Endometrium (tissue), 2 donors: ENCODE results near the gene PTPRD.

Source experiments
- FAIRE-seq: peaks from 2 replicates; lab custom pipeline; 2012; peaks lifted over from hg19 to GRCh38; lab: Jason Lieb, UNC
- donor health status: control.
- donor health status: control.

PTPRD gene

DNA sequence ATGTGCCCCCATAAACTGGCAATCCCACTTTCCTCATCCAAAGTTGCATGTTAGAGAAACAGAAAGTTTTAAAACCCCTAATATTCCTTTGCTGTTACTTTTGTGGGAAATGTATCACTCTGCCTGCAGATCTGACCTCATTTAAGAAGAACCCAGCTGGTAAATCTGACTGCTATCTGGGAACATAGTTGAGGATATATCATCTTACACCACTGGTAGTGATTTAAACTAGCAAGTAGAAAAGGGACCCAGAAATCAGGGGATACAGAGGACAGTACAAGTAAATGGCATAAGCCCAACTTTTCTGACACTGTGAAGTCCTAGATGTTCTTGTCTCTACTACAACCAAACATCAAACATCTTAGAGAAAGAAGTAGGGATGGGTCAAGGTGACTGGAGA is 1752.7 kb downstream of the PTPRD start:
- FAIRE-seq: no peak

DNA sequence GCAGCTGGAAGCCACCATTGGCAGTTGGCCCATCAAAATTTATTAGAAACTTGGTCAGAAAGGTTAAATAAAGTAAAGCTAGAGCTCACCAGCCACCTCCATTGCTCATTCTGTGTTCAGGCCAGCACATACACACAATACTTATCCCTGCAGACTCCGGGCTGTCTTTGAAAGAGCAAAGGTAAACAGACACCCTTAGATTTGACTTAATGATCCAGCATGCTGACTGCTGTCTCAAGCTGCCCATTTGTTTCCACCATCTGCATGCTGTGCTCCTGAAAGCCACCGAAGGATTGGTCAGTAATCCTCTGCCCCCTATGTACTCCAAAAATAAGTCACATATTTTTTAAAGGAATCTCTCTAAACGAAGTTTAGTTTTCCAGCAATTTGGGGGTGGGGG is 1753.4 kb downstream of the PTPRD start:
- FAIRE-seq: no peak

DNA sequence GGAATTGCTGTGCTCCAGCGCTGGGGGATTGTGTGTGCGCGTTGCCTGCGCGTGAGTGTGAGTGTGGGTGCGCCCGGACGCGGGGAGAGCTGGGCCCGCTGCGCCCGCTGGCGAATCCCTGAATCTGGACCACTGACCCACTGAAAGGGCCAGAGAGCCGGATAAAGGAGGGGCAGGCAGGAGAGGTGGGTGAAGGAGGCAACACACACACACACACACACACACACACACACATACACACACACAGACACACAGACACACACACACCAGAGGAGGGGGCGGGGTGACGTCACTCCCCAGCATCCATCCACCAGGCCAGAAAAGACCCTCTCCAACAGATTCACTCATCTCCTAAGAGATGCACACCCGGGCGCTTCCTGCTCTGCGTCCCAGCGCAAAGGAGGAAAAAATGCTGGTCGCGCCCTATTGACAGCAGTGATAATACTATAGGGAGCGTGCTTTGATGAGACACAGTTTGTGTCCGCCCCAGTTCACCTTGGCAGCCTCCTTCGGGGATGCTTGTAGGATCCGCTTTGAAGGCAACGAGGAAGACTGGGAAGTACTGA is 1754.1 kb downstream of the PTPRD start:
- no peak for FAIRE-seq

DNA sequence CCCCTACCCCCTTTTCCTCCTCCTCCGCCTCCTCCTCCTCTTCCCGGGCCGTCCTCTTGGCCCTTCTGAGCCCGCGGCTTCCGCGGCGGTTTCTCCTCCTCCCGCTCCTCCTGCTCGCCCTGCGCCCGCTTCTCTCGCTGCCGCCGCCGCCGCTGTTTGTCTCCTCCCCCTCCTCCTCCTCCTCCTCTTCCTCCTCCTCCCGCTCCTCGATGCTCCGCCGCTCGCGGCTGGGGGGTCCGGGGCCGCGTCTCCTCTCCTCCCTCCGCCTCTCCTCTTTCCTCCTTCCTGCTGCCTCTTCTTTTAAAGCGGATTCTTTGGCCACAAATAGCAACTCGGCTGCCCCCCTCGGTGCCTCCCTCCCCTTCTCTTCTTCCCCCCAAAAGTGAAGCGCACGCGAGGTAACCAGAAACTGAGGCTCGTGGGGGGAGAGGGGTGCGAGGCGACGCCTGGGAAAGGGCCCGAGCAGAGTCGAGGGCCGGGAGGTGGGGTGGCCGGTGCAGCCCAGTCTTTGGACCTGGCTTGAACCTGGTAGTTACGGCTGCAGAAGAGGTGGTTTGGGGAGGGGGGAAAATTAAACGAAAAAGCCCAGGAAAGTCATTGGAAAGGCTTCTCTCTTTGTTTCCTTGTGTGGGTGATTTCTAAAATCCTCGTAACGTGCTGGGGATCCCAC is 1754.7 kb downstream of the PTPRD start:
- FAIRE-seq: no peak

DNA sequence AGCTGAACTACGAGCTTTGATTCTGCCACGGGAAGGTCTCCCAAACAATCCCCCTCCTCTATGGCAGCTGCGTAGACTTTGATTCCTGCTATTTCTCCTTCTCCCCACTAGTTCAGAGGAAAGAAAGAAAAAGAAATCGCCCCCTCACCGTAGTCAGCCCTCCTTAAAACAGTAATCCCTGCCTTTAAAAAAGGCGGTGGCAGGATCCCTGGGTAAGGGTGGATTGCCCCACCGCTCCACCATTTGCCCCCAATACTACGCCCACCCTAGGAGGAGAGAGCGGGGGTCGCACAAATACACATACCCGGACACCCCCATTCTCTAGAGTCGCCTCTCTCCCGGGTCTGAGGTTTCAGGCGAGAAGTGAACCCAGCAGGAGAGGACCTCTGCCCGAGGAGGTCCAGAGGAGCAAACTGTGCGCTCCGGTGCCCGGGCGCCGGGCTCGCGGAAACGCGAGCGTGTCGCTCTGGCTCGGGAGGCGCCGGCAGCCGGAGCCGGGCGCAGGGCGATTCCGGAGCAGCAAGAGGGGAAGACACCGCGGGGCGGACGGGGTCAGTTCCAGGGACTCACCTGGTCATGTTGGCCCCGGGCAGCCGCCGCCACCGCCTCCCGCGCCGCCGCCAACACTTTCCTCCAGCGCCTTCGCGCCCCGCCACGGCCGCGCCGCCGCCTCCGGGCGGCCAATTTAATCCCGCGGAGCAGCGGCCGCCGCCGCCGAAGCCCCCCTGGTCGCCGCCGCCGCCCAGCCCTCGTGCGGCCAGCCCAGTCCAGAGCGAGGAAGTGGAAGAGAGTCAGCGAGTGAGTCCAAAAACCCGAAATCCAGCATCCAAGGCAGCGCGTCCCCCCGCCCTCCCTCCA is 1755.5 kb downstream of the PTPRD start:
- FAIRE-seq: no peak

DNA sequence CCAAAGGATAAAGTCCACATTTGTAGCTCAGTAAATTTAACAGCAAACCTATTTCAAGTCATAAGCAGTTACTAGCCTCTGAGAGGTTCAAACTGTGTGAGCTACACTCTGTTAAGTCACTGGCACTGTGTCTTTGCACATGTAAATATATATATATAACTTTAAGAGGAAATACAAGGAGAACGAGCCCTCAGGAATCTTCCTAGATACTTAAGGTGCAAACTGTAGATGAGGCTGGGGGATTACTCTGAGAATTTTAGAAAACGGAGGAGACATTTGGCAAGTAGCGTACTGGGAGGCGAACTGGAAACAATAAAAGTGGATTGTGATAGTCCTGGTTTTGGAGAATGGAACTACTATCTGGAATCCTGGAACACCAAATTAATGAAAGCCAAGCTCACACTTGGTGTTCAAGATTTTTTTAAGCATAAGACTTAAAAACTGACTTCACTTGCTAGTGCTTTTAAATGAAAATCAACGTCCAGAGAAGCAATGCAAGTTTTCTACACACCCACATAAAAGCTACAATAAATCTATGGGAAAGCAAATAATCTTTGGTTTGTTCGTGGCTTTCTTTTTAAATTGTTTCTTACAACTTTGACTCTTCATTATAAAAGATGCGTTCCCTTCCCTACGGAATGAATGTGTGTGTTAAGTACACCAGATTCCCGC is 1756.3 kb downstream of the PTPRD start:
- FAIRE-seq: no peak

DNA sequence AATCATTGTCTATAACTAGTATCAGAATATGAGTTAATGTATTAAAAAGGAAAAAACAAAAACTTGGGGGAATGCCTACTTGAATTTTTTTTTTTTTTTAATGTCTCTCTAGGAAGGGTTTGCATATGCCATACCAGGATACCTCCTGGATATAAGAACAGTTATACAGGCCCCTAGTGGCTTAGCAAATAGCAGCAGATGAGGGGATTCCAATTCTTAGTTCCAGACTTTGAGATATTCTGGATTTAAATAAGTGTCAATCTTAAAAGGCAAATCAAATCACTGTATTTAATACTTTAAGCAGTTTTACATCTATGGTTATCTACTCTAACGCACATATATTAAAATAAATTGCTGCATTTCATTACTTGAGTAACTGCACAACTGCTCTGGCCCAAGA is 1757.8 kb downstream of the PTPRD start:
- peak; percentile 8 for FAIRE-seq

DNA sequence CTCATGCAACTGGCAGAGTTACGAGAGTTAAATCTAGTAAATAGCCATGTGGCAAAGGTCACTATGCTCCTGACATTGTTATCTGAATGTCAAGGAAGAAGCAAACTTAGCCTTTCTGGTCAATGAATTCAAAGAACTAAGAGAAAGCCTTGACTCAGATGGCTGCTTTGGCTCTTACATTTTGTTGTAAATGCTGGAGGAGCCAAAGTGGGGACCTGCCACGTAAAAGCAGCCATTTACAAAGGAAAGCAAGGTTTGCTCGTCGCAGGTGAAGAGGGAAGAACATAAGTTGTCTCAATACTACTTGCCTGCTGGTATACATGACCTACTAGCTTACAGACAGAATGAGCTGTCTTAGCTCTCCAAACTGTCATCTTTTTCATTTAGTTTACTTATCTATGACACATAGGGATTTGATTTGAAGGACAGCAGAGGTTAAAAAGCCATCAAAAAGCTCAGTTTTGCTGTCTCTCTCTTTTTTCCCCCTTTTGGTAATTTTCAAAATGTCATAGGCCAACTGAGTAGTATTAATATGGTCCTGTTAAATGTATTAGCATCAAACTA is 1760.4 kb downstream of the PTPRD start:
- FAIRE-seq: no peak

DNA sequence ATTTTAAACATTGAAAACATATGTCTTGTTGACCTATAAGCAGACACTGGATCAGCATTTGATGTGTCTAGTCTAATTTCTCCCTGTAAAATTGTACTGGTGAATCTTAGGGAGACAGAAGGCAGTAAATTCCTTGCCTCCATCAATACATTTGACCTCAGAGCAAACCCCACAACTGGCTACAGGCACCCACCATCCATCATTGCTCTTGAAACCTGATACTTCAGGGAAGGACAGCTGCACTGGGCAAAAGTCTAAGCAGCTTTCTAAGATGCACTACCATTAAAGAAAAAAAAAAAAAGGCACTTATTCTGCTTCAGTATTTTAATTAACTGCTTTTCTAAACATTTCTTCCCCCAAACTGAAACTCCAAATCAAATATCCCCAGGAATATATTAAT is 1761.9 kb downstream of the PTPRD start:
- no peak for FAIRE-seq

DNA sequence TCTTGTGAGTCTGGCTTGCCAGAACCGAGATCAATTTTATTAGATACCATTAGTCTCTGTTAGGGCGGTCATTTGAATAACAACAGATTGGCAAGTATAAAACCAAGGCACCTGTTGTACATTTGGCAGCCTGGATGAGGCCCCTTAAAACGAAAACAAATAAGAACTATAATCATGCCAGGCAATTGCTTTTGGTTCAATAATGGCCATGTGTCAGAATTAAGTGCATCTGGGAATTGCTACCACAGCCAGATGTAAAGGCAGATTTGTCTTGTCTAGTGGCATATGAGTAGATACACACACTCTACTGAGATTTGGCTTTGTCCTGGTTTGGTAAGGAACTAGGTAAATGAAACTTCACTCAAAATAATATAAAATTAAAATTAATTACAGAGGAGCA is 1767.0 kb downstream of the PTPRD start:
- FAIRE-seq: no peak

DNA sequence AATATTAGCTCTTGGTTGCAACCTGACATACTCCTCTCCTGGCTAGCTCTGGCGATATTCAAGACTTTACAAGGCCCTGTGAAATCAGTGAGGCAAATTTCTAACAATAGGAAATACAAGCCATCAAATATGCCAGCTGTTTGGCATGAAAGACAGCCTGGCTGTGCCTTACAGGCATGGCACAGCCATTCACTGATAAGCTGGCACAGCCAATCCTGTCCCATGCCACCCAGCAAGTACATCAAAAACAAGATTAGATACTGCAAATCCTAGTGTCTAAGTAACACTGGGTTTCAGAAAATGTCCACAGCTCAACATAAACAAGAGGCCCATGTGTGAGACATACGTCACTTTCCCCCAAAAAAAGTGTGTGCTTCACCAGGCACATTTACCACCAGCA is 1767.4 kb downstream of the PTPRD start:
- no peak for FAIRE-seq

DNA sequence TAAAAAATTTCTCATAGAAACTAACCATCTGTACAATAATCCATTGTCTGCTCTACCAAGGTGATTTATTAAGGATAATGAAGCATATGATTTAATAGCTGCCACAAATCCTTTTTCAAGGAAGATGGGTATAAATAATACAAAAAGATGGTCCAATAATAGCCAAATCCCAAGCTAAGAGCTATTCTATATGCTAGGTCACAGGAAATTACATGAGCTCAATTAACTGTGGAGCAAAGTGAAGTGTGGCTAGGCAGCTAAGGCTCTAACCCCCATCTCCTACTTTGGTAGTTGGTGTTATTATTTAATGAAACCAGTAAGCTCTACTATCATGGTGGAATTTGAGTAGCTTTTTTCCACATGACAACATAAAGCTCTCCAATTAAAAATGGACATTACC is 1768.3 kb downstream of the PTPRD start:
- FAIRE-seq: no peak

DNA sequence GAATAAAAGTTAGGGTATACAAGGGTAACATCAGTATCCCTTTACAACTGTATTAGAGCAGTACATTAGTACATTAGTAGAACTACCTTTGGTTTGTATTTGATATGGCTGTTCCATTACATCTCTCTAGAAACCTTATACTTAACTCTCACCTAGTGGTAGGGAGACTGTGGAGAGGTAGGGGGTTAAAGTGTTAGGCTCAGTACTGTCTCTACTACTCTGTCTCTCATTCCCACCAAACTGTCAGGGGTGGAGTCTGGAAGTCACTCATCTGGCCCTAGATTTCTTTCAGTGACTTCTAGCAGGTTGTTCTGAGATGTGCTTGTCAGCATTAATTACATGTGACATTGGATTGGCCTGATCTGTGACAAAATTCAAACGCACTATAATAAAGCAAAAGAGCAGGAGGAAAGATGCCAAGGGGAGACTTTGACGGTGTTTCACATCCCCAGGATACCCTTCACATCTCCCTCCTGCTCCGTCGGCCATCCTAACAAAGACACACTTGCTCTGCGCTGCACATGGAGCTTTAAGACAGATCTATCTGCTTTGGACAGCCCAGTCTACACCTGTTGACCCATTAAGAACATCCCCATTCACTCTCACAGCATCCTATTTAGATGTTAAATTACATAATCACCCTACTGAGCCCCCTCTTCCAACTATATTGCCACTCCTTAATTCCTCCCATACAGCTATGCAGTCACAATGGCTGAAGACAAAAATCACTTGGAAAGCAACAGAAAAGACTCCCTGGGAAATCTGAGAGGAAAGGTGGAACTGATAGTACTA is 1770.2 kb downstream of the PTPRD start:
- no peak for FAIRE-seq

DNA sequence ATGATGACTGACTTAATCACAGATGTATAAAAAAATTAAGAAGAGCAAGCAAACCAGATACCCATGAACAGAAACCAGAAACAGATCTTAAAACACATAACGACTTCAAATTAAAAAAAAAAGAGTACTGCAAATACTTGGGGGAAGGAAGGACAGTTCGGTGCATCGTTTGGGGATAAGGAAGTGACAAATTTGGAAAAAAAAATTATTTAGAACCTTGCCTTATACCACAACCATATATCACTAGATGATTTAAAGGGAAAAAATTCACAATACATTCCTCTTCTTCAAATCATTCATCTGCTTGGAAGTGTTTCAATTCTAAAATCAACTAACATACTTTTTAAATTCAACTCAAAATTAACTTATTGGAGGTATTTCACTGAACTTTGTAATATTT is 1774.7 kb downstream of the PTPRD start:
- FAIRE-seq: no peak

DNA sequence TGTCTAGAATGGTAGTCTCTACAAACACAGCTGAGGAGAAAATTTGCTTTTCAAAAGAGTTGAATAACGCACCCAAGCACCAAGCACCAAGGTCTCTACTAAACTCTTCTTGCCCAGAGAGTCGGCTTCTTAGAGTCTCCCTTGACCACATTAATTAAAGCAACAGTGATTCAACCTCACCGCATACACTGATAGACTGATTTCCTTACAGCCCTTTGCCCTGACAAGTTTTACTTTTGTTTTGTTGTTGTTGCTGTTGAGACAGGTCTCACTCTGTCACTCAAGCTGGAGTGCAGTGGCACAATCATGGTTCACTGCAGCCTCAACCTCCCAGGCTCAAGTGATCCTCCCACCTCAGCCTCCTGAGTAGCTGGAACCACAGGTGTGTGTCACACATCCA is 1777.5 kb downstream of the PTPRD start:
- no peak for FAIRE-seq

DNA sequence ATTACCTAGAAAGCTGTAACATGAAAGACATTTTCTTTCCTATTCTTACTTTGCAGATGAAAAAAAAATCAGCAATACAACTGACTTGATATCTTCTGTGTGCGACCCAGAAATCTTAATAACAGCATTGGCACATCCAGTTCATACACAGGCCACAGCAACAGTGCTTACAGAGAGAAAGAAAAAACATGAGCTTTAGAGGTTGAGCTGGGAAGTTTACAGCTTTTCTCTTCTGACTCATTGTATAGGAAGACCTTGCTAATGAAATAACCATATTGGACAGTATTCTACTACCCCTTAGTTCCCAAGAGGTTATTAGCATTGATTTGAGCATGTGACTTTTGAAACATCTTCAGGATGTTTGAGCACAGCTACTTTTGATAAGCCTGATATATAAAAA is 1779.8 kb downstream of the PTPRD start:
- FAIRE-seq: no peak

DNA sequence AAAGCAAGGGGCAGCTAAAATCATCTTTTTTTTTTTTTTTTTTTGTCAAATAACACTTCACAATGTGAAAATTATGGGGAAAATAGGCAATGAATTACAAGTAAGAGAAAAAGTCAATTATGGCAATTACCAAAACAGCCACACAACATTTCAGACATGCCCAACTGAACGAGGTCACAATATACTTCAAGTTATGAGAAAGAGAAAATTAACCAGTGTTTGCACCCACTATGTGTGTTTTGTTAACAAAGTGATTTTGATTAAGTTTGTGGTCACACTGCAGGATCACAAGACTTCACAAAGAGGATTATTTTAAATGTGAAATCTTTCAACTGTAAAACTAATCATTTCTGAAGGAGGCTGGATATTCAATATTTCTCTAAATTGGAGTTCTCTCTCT is 1780.4 kb downstream of the PTPRD start:
- no peak for FAIRE-seq

DNA sequence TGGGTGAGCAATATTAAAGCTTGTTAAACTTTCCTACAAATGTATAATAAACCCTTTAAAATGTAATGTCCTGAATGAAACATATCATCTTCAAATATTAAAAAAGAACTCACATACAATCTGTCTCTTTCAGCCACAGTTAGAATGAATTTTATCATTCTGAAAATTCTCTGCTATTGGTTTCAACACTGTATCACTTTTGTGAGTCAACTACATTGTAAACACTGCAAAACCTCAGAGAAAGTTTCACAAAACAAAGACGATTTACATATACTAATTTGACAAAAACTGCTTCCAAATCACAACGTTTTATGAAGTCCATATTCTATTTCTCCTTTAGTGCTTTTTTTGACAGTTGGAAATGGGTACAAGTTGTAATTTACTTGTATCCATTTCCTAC is 1781.2 kb downstream of the PTPRD start:
- FAIRE-seq: no peak

DNA sequence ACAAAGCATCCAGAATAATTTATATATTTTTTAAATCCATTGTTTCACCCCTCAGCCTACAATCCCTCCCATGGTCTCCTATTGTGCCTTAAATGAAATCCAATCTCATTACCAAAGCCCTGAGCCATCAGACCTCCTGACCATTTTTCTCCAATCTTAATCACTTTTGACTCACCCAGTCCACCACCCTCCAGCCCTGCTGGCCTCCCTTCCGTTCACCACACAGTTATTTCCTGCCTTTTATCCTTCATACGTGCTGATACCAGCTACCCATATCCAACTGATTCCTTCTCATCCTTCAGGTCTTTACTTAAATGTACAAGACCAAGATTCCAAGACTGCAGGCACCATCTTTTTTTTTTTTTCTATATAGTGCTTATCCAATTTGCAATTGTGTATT is 1786.5 kb downstream of the PTPRD start:
- no peak for FAIRE-seq

DNA sequence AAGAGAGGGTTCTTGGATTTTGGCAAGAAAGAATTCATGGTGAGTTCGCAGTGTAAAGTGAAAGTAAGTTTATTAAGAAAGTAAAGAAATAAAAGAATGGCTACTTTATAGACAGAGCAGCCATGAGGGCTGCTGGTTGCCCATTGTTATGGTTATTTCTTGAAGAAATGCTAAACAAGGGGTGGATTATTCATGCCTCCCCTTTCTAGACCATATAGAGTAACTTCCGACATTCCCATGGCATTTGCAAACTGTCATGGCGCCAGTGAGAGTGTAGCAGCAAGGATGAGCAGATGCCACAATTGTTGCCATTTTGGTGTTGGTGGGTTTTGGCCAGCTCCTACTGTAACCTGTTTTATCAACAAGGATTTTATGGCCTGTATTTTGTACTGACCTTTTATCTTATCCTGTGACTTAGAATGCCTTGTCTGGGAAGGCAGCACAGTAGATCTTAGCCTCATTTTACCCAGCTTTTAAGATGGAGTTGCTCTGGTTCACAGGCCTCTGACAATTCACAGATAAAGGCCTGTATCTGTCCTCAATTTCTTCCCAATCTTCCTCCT is 1787.1 kb downstream of the PTPRD start:
- no peak for FAIRE-seq

DNA sequence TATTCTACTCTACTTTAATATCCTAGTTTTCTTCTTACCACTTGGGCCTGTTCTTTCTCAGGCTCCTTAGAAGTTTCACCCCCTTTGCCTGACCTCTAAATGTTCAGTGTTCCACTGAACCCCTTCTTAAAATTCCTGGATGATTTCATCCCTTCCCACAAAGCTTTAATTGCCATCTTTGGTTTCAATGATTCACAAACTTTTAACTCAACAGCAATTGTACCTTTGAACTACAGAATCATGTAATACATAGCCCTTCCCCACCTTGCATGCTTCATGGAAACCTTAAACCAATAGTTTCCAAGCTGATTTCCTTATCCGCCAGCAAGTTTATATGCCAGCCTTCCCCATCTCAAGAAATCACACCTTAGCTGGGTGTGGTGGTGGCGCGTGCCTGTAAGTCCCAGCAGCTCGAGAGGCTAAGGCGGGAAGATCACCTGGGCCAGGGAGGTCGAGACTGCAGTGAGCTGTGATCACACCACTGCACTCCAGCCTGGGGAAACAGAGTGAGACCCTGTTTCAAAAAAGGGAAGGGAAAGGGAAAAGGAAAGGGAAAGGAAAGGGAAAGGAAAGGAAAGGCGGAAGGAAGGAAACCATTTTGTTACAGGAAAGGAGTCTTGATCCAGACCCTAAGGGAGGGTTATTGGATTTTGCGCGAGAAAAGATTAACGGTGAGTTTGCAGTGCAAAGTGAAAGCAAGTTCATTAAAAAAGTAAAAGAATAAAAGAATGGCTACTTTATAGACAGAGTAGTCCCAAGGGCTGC is 1789.5 kb downstream of the PTPRD start:
- no peak for FAIRE-seq
